Left renal pelvis (tissue), 4 donors: Measurements from ENCODE around the gene CCNA1. TPM values are rescaled to one million over a fixed set of nuclear protein-coding genes. Genes with fewer than 3 reads are reported as not detected.

Experiments used
- DNase-seq, 4 donors: peaks; one replicate each; pipeline ENCODE4 v3.0.0-alpha.2; 2013; ENCODE audit warnings: low read depth in 4 of 4, low spot score in 3 of 4
- polyA plus RNA-seq, 4 donors: library from polyadenylated mRNA; unstranded; fragments of 120-200 nt; gene quantifications; one replicate each; pipeline ENCODE4 v1.2.1, GENCODE V29; 2013; ENCODE audit not compliant: insufficient read length in 4 of 4

Gene CCNA1
- polyA plus RNA-seq, 4 donors, result 0.84 to 2.4 (median 1.1) TPM

GRCh38 chr13:36450534-36450933 is 18.2 kb downstream of the CCNA1 start:
- DNase-seq, result no peak

GRCh38 chr13:36453516-36453915 is 21.2 kb downstream of the CCNA1 start:
- no peak for DNase-seq

GRCh38 chr13:36454121-36454520 is 21.8 kb downstream of the CCNA1 start:
- no peak for DNase-seq

- DNase-seq, result no peak
Observed at GRCh38 chr13:36454987-36455386, 22.7 kb downstream of the CCNA1 start.

GRCh38 chr13:36456577-36456976 is 24.3 kb downstream of the CCNA1 start:
- DNase-seq, result no peak

GRCh38 chr13:36461506-36461905 is 29.2 kb downstream of the CCNA1 start:
- no peak for DNase-seq

GRCh38 chr13:36475468-36475867 is 43.2 kb downstream of the CCNA1 start:
- no peak for DNase-seq

GRCh38 chr13:36476661-36477060 is 44.4 kb downstream of the CCNA1 start:
- no peak for DNase-seq

GRCh38 chr13:36480726-36481427 is 48.6 kb downstream of the CCNA1 start:
- no peak for DNase-seq

GRCh38 chr13:36490055-36490454 is 57.8 kb downstream of the CCNA1 start:
- no peak for DNase-seq

Other genes with a start within 250 kb of the CCNA1 start
- 1 to 10 TPM in 3 of 4 donors, under 1 TPM in 1; 0.74 to 4.1 (median 2.4) TPM for gene SOHLH2, start 217.9 kb upstream of the CCNA1 start, polyA plus RNA-seq
- 1 to 10 TPM; 2.8 to 7.5 (median 5.5) TPM for gene CCDC169, start 134.7 kb upstream of the CCNA1 start, polyA plus RNA-seq
- 10 to 100 TPM; 81.0 to 98.6 (median 84.7) TPM for gene SPART, start 86.1 kb upstream of the CCNA1 start, polyA plus RNA-seq
- gene SERTM1, start 241.5 kb downstream of the CCNA1 start, polyA plus RNA-seq, result 1 to 10 TPM in 1 of 4 donors, under 1 TPM in 3; 0.23 to 2.9 (median 0.85) TPM